Stimulated activated naive CD8-positive, alpha-beta T cell treated with anti-CD3 and anti-CD28 coated beads, Interleukin-15, Interleukin-2, amounts not matched to agents 100 ng/mL and 50 ng/mL, for 24 hours (primary cell): ENCODE measurements around the gene METTL3.

Experiments
- H3K27ac Mint-ChIP-seq: one replicate; pipeline ENCODE4 v1.8.0; 2021; ENCODE audit warnings: mild to moderate bottlenecking, mixed read lengths
- H3K27me3 Mint-ChIP-seq: one replicate; pipeline ENCODE4 v1.8.0; 2021; ENCODE audit warnings: mixed read lengths
- H3K36me3 Mint-ChIP-seq: one replicate; pipeline ENCODE4 v1.8.0; 2021; ENCODE audit warnings: low read depth, mixed read lengths
- H3K4me1 Mint-ChIP-seq: one replicate; pipeline ENCODE4 v1.8.0; 2021; ENCODE audit warnings: low read depth, mixed read lengths
- H3K4me3 Mint-ChIP-seq: one replicate; pipeline ENCODE4 v1.8.0; 2021; ENCODE audit warnings: mild to moderate bottlenecking, mixed read lengths
- H3K9me3 Mint-ChIP-seq: one replicate; pipeline ENCODE4 v1.8.0; 2021; ENCODE audit warnings: mixed read lengths

METTL3 gene

DNA sequence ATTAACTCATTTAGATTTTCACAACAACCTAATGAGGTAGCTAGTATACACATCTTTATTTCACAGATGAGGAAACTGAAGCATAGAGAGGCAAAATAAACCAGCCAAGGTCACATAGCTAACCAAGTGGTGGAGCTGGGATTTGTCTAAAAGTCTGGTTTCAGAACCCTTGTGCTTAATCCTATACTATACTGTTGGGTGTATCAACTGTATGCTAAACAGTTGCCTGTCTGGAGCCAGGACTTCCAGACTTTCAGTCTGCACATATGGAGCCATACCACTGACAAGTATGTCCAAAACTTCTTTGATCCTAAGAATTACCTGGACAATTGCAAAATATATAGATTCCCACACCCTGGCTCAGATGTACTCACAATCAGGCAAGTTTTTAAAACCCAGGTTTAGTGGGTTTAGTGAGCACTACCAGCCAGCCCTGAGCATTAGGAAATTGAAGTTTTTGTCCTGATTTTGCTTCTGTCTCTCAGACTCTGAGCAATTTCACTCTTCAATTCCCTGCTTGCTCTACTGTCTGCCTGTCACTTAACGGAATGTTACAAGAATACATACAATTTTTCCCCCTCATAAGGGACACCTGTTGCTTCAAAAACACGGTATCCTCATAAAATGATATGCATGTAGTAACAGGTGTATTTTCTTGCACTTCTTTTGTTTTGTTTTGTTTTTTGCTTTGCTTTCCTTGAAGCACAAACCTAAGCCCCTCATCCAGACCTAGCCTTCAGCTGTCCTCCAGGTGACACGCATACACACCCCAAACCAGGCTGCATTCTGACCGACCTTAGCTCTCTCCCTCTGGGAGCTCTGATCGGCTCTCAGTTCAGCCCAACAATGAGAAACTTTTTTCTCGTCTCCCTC lies 24.6 kb upstream of the METTL3 start:
- no peaks in the 10 kb centered on the region for H3K9me3 Mint-ChIP-seq
- no peak overlapping the region for H3K27ac Mint-ChIP-seq
- H3K27me3 Mint-ChIP-seq: peaks cover 56% of the 10 kb centered on the region
- no peak overlapping the region for H3K4me3 Mint-ChIP-seq
- H3K4me1 Mint-ChIP-seq: peaks cover 6% of the 10 kb centered on the region
- H3K36me3 Mint-ChIP-seq: no peaks in the 10 kb centered on the region

DNA sequence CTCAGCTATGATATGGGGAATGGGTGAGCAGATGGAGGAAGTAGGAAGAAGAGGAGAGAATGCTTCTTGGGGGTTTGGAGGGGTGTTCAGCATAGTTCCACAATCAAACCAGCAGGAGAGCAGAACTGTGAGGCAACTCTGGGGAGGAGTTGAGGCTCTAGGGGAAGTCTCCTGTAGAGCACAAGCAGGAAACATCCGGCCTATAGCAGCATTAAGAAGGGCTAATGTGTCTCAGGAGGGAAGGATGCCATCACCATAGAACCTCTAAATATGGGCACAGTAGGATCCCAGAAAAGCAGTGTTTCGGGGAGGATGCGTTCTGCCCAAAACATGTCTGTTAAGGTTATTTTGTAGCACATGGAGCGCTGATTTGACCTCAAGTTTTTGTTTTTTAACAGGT lies 23.4 kb upstream of the METTL3 start:
- Mint-ChIP-seq H3K36me3 (no peaks in the 10 kb centered on the region), H3K4me3 (no peak overlapping the region), H3K27ac (no peak overlapping the region), H3K4me1 (peaks cover 6% of the 10 kb centered on the region), H3K9me3 (no peaks in the 10 kb centered on the region), H3K27me3 (peaks cover 52% of the 10 kb centered on the region)

DNA sequence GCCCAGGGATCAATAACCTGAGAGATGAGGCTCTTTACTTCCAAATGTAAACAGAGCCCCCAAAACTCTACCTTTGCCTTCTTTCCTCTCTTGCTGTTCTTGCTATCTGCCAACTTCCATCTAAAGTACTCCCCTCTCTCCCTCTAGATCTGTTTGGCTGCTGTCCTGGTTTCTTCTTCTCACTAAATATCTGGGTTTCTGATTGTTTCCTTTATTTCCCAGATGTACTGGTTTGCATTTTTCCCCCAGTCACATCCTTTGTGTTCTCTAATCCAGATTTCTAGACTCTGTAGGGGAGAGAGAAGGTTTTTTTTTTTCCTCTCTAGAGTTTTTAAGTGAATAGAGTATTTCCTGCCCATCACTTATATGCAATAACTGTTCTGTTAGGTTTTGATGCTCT lies 22.2 kb upstream of the METTL3 start:
- Mint-ChIP-seq H3K27ac (no peak overlapping the region), H3K4me3 (no peak overlapping the region), H3K9me3 (no peaks in the 10 kb centered on the region), H3K4me1 (peaks cover 6% of the 10 kb centered on the region), H3K36me3 (no peaks in the 10 kb centered on the region), H3K27me3 (peaks cover 39% of the 10 kb centered on the region)

DNA sequence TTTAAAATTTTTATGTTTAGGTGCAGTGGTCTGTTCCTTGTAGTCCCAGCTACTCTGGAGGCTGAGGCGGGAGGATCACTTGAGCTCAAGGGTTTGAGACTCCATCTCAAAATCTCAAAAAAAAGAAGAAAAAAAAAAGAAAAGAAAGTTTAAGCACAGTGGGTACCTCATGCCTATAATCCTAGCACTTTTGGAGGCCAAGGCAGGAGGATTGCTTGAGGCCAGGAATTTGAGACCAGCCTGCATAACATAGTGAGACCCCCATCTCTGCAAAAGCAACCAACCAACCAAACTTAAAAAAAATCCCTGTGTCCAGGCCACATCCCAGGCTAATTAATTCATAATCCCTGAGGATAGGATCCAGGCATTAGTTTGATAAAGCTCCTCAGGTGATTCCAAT lies 18.4 kb upstream of the METTL3 start:
- Mint-ChIP-seq H3K4me1 (peaks cover 14% of the 10 kb centered on the region), H3K36me3 (no peaks in the 10 kb centered on the region), H3K4me3 (no peak overlapping the region), H3K27me3 (peaks cover 8% of the 10 kb centered on the region), H3K27ac (no peak overlapping the region), H3K9me3 (no peaks in the 10 kb centered on the region)

DNA sequence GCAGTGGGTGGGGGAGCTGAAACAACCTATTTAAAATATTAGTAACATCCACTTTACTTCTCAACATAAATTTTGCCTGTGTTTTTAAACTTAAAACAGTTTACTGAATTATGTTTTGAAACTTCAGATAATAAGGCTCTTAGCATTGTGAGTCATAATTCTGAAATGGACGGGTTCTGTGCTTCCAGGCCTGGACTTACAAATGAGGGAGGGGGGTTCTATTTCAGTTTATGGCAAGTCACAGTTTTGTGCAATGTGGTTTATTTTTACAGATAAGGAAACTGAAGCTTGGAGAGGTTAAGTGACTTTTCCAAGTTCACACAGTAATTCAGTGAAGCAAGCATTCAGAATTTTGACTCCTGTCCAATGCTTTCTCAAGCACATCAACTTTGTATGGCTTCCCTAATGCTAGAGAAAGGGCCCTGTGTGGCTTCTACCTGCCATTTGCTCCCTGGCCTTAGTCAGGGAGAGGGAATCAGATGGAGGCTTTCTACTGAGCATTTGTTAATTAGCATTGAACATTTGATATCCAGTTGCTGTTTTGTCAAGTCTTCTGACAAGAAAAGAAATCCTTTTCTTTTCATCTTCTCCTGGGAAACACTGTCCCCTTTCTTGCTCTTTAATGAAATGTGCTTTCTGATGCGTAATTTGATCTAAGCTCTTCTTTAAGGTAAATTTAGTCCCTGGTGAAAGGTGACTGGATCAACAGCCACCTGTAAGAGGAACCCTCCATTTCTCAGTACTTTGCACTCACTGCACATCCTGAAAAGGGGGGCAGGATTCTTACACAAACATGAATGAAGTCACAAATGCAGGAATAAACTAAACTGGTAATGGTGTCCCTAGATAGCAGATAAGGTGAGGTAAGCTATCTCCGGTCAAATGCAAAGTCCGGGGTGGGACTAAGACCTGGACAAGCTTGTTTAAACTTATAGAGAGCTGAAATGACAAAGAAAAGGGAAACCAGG lies 17.5 kb upstream of the METTL3 start:
- Mint-ChIP-seq H3K9me3 (no peaks in the 10 kb centered on the region), H3K27me3 (peaks cover 4% of the 10 kb centered on the region), H3K27ac (no peak overlapping the region), H3K4me1 (peaks cover 14% of the 10 kb centered on the region), H3K36me3 (no peaks in the 10 kb centered on the region), H3K4me3 (no peak overlapping the region)

DNA sequence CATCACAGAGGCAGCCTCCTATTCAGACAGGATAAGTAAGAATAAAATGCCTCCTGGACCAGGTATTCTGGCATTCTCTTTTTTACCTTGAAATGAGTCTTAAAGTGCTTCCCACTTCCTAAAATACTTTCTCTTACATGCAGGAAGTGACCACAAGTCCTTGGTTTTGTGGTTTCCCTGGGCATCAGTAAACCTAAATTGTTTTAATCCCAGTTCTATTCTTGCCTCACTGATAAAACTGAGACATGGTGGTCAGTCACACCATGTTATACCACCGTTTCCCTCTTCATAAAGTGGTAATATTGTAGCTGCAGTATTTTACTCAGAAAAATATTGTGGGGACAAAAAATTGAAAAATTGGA lies 16.2 kb upstream of the METTL3 start:
- no peaks in the 10 kb centered on the region for H3K9me3 Mint-ChIP-seq
- peak overlapping the region; percentile 82 for H3K4me3 Mint-ChIP-seq
- H3K27me3 Mint-ChIP-seq: no peaks in the 10 kb centered on the region
- peaks cover 14% of the 10 kb centered on the region for H3K4me1 Mint-ChIP-seq
- no peaks in the 10 kb centered on the region for H3K36me3 Mint-ChIP-seq
- peak overlapping the region; percentile 49 for H3K27ac Mint-ChIP-seq

DNA sequence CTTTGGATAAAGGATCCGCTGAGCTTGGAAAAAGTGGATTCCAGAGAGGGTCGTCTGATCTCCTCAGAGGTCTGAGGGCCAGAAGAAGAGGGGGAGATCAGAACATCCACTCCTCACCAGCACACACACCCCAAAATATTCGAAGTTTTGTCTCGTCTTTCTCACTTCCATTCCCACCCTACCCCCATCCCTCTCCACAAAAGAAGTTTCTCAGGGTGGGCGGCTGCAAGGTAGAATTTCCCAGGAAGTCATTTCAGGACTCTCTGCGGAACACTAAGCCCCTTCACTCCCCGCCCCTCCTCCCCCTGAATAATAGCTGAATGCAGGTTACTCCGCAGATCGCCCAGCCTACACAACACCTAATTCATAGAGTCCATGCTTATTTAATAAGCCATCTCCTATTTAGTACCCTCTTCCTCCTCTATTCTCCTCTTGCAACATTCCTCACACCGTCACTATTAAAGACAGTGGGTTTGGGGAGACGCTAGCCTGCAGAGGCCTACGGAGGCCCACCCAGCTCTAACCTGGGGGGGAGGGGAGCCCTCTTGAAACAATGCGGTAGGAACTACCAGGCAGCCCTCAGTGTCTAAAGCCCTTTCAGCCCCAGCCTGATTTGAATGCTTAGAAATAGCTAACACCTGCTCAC lies 15.7 kb upstream of the METTL3 start:
- H3K9me3 Mint-ChIP-seq: no peaks in the 10 kb centered on the region
- H3K36me3 Mint-ChIP-seq: no peaks in the 10 kb centered on the region
- no peaks in the 10 kb centered on the region for H3K27me3 Mint-ChIP-seq
- peak overlapping the region; percentile 82 for H3K4me3 Mint-ChIP-seq
- peak overlapping the region; percentile 49 for H3K27ac Mint-ChIP-seq
- peaks cover 14% of the 10 kb centered on the region for H3K4me1 Mint-ChIP-seq

DNA sequence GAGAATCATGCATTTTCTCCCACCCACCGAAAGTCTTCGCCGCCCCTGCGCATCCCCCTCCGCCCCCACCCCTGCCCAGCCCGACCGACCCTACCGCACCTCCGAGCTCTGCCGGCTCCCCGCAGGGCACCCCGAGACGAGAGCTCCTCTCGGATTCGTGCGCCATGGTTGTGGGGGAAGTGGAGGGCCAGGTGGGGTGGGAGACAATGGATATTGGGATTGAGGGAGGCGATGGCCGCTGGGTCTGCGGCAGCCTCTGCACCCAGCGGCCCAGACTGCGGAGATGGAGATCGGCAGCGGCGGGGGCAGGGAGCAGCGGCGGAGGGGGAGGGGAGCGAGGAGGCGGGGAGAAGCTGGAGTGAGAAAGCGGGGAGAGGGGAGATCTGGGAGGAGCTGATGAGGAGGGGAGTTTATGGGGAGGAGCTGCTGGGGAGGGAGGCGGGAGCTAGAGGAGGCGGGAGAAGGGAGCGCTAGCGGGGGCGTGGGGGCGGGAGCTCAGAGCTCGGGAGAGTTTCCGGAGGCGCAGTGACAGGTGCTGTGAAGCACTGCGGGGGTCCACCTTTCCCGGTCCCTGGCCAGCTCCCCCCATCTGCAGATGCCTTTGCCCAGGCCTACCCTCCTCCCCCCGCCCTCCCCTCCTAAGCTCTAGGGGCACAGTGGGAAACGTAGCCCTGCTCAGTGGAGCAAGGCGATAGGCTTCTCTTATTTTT lies 15.0 kb upstream of the METTL3 start, which contains the start of gene SALL2:
Gene SALL2, minus strand, starts transcription at position 385 of the 710 bp plus-strand sequence. Its CDS starts 219 bp downstream, at position 166.
- Mint-ChIP-seq H3K4me3 (peak within 1 kb of the TSS; percentile 82), H3K36me3 (no peaks in the 10 kb centered on the region), H3K4me1 (peaks cover 14% of the 10 kb centered on the region), H3K27me3 (no peaks in the 10 kb centered on the region), H3K9me3 (no peaks in the 10 kb centered on the region), H3K27ac (peak within 1 kb of the TSS; percentile 84)

DNA sequence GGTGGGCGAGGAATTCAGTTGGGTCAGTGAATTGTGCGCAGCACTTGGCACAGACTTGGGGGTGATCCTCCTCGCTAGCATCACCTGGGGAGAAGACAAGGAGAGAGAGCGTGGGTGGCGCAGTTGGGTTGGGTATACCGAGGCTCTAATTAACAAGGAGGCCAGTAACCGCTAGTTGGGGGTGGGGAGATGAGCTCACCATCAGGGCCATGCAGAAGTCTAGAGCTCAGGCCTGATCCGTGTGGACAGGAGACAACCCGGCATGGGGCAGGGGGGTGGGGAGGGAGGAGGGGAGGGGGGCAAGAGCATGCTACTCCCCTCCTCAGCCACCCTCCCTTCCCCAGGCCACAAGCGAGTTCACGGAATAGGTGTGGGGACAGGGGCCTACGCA lies 14.4 kb upstream of the METTL3 start:
- H3K27ac Mint-ChIP-seq: peak overlapping the region; percentile 84
- peaks cover 14% of the 10 kb centered on the region for H3K4me1 Mint-ChIP-seq
- no peaks in the 10 kb centered on the region for H3K27me3 Mint-ChIP-seq
- H3K4me3 Mint-ChIP-seq: peak overlapping the region; percentile 82
- H3K9me3 Mint-ChIP-seq: no peaks in the 10 kb centered on the region
- H3K36me3 Mint-ChIP-seq: no peaks in the 10 kb centered on the region

DNA sequence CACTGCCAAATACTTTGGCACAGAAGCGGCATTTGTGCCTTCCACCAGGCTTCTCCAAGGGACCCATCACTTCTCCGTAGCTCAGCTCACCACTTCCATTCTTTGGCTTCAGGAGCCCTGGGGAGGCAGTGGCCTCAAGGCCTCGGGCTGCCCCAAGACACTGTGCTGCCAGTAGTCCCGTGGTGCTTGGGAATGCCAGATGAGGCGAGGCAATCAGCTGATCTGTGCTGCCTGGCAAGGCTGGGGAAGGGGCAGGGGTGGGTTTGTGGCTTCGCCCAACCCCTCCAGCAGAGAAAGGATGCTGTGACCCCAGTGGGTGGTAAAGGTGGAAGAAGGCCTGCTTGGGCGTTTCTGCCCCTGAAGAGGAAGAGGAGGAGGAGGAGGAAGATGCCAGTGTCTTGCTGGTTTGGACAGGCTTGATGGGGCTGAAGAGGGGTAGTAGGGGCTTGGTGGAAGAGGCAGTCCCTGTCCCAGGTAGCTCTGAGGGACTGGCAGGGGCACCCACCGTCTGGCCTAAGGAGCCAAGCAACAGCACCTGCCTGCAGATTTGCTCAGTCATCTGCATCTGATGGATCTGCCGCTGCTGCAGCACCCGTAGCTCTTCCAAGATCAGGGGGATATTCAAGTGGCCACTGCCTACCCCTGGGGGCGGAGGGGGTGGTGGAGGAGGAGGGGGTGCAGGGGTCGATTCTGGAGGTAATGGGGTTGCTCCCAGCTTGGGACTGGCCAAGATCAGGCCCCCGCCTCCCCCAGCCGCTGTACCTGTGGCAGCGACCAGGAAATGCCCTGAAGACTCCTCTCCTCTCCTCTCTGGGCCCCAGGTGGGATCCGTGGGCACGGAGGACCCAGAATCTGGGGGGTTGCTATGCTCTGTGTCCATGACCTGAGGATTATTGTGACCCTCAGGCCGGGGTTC lies 13.7 kb upstream of the METTL3 start:
- H3K4me3 Mint-ChIP-seq: peak overlapping the region; percentile 82
- peak overlapping the region; percentile 84 for H3K27ac Mint-ChIP-seq
- no peaks in the 10 kb centered on the region for H3K9me3 Mint-ChIP-seq
- no peaks in the 10 kb centered on the region for H3K36me3 Mint-ChIP-seq
- peaks cover 14% of the 10 kb centered on the region for H3K4me1 Mint-ChIP-seq
- H3K27me3 Mint-ChIP-seq: no peaks in the 10 kb centered on the region

DNA sequence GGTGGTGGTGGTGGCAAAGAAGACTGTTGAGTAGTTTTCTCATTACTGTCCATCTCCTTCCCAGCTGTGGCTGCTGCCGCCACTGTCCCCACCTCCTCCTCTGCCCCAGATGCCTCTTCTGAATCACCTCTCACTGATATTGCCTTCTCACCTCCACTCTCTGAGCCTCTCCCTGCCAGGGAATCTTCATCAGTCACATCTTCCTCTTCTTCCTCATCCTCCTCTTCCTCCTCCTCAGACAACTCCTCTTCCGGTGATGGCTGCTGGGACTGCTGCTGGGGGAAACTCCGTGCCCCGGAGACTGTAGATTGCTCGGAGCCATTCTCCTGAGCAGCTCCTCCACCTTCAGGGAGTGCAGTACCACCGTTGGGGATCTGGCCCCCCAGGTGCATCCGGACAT lies 12.1 kb upstream of the METTL3 start:
- Mint-ChIP-seq H3K36me3 (no peaks in the 10 kb centered on the region), H3K27me3 (no peaks in the 10 kb centered on the region), H3K27ac (no peak overlapping the region), H3K9me3 (no peaks in the 10 kb centered on the region), H3K4me1 (peaks cover 14% of the 10 kb centered on the region), H3K4me3 (no peak overlapping the region)

DNA sequence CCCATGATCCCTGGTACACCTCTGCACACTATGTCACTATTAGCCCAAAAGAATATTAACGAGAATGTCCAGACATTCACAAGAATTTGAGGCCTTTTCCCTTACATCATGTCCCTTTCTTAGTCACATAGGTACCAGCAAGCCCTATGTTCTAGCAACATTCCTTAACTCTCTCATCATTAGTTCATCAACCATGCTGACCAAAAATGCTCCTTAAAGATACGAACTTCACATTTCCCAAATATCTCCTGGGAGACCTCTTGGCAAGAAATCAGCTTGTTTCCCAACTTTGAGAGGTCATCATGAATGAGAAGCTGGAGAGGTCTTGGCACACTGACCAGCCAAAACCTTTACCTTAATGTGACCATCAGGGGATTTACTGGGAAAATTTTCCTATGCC lies 10.4 kb upstream of the METTL3 start:
- Mint-ChIP-seq H3K4me3 (no peak overlapping the region), H3K27me3 (no peaks in the 10 kb centered on the region), H3K4me1 (peaks cover 4% of the 10 kb centered on the region), H3K36me3 (no peaks in the 10 kb centered on the region), H3K9me3 (no peaks in the 10 kb centered on the region), H3K27ac (no peak overlapping the region)

DNA sequence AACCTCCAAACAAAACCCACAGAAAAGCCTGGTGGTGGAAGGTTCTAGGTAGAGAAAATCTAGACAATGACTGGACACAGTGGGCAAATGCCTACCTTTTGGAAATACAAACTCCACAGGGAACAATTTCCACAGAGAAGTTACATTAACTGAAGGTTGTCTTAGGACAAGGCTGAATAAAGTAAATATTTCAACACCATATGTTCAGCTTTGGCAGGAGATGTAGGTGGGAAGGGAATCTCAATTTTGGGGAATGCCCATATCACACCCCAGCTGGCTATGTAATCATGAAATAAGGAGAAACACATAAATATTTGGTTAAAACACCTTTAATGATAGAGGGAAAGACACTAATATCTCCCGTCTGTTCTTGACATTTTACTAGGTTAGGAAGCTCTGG lies 9.6 kb upstream of the METTL3 start:
- Mint-ChIP-seq H3K4me3 (no peak overlapping the region), H3K36me3 (no peaks in the 10 kb centered on the region), H3K9me3 (no peaks in the 10 kb centered on the region), H3K27ac (no peak overlapping the region), H3K4me1 (peaks cover 3% of the 10 kb centered on the region), H3K27me3 (peaks cover 5% of the 10 kb centered on the region)
